Measurements from ENCODE around the gene SNX19.
"Not testable (repeated sequence)": the region's sequence is repeated elsewhere in the genome, so short reads cannot be mapped to it uniquely, and the experiment has no call there.

SNX19 gene, protein sequence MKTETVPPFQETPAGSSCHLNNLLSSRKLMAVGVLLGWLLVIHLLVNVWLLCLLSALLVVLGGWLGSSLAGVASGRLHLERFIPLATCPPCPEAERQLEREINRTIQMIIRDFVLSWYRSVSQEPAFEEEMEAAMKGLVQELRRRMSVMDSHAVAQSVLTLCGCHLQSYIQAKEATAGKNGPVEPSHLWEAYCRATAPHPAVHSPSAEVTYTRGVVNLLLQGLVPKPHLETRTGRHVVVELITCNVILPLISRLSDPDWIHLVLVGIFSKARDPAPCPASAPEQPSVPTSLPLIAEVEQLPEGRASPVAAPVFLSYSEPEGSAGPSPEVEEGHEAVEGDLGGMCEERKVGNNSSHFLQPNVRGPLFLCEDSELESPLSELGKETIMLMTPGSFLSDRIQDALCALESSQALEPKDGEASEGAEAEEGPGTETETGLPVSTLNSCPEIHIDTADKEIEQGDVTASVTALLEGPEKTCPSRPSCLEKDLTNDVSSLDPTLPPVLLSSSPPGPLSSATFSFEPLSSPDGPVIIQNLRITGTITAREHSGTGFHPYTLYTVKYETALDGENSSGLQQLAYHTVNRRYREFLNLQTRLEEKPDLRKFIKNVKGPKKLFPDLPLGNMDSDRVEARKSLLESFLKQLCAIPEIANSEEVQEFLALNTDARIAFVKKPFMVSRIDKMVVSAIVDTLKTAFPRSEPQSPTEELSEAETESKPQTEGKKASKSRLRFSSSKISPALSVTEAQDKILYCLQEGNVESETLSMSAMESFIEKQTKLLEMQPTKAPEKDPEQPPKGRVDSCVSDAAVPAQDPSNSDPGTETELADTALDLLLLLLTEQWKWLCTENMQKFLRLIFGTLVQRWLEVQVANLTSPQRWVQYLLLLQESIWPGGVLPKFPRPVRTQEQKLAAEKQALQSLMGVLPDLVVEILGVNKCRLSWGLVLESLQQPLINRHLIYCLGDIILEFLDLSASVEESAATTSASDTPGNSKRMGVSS

DNA sequence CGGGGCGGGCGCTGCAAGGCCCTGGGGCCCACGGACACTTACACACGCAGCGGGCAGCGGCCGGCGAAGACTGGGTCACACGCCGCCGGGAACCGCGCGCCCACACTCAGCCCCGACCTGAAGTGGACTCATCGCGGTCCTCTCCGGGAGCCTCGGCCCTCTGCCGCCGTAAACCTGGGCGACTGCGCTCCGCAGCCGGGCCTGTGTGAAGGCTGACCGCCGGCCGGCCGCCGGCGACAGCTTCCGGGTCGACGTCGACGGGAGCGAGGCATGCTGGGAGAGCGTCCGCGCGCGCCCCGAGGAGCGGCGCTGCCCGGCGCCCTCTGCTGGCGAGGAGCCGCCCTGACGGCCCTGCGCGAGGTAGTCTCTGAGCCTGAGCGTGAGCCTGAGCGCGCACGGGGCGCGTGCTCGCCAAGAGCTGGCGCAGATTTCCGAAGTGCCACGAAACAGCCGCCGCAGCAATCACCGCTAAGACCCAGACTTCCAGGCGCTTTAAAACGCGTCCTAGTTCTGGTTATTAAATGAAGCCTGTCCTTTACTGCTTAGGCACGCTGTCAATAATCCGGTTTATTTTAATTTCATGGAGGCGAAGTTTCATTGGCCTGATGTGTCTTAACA lies at the start of gene SNX19:
TSS of gene SNX19 (minus strand) at position 242 of the 618 bp plus-strand sequence. CDS start 540 bp downstream, outside the sequence.
- DNase-seq (ENCODE audit: low read depth in 2 of 2): peak; percentile 76 to 78

DNA sequence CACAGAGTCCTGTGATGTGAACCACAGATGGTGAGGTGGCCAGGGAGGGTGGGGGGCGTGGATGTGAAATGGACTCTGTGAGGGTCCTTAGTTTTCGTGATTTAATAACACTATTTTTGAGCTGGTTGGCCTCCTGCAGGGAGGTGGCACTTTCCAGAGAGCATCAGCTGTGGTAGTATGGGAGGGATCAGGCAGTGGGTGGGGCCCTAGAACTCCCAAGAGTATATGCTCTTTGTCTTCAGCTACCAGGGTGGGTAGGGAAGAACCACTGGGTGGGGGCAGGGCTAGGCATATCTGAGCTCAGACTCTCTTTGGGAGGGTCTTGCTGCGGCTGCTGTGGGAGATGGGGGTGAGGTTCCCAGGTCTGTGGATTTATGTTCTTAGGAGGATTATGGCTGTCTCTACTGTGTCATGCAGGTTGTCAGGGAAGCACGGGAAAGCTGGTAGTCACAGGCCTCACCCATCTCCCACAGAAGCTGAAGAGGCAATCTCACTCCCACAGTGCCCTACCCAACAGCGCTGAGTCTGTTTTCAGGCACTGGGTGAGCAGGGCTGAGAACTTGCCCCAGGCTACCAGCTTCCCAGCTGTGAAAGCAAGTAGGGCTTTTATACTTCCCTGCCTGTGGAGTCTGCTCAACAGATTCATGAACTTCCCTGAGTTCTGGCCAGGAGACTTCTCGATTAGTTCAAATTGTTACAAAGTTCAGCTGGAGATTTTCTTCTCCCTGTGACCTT lies 47.9 kb upstream of the SNX19 start:
- DNase-seq (ENCODE audit: low read depth in 2 of 2): no peak

DNA sequence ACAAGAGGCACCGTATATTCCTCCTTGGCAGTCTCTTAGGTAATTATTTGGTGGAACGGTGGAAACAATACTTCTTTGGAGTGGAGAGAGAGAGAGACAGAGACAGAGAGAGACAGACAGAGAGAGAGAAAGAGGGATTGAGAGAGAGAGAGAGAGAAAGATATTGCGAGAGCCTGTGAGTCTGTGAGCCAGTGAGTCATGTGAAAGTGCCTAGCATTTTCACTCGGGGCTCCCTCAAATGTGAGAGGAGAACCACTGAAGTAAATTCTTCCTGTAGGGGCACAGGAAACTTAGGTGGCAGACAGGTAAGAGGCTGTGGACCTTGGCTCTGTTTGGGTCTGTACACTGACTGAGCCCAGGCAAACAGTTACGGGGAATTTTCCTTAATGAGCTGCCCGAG lies 31.6 kb upstream of the SNX19 start:
- no peak for DNase-seq (ENCODE audit: low read depth in 2 of 2)

DNA sequence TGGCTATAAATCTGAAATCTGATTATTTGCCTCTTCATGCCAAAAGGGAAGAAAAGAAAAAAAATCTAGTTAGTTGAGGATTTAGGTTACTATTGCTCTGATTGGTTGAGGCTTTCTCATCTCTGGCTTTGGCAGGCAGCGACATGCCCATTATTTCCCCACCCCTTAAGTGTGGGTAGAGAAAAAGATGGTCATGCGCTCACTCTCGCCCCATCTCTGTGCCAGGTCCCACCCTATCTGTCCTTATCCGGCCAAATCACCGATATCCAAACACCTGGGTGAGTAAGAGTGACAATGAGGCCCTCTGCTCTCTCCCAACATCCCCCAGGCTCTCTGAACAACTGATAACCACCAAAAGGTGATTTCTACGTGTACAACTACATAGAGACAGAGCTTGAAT lies 31.2 kb upstream of the SNX19 start:
- DNase-seq (ENCODE audit: low read depth in 2 of 2): no peak

DNA sequence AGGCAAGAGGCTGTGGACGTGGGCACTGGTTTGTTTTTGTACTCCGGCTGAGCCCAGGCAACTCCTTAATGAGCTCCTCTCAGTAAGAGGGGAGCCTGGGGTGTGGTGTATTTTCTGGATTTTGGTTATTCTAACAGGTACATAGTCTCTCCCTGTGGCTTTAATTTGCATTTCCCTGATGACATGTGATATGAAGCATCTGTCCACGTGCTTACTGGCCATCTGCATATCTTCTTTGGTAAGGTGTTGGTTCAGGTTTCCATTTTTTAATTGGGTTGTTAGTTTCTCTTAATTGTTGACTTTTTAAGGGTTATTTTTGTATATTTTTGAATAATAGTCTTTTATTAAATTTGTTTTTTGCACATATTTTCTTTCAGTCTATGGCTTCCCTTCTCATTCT lies 30.8 kb upstream of the SNX19 start:
- no peak for DNase-seq (ENCODE audit: low read depth in 2 of 2)

- no peak for DNase-seq (ENCODE audit: low read depth in 2 of 2)
Measured at GRCh38 chr11:130945896-130946295, 29.6 kb upstream of the SNX19 start.

GRCh38 chr11:130940706-130941105 lies 24.4 kb upstream of the SNX19 start:
- no peak for DNase-seq (ENCODE audit: low read depth in 2 of 2)

- DNase-seq (ENCODE audit: low read depth in 2 of 2): no peak
Measured at GRCh38 chr11:130937051-130937450, 20.8 kb upstream of the SNX19 start.

- DNase-seq (ENCODE audit: low read depth in 2 of 2): no peak
Measured at GRCh38 chr11:130932086-130932712, 15.9 kb upstream of the SNX19 start.

DNA sequence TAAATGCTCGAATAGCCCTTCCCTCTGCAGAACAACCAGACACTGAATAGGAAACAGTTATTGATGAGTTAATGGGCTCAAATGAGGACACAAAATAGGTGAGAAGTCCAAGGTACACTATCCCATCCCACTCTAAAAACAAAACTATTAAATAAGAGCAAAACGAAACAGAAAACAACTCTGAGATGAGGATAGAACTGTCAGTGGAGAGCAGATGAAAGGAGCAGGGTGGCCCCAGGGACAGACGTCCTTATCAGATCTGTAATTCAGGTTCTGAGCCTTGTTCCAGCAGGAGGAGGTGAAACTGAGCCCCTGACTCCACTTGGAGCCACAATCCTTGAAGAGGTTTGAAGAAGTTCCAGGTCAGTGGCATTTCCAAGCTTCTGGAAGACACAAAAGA lies 8.5 kb upstream of the SNX19 start:
- no peak for DNase-seq (ENCODE audit: low read depth in 2 of 2)

DNA sequence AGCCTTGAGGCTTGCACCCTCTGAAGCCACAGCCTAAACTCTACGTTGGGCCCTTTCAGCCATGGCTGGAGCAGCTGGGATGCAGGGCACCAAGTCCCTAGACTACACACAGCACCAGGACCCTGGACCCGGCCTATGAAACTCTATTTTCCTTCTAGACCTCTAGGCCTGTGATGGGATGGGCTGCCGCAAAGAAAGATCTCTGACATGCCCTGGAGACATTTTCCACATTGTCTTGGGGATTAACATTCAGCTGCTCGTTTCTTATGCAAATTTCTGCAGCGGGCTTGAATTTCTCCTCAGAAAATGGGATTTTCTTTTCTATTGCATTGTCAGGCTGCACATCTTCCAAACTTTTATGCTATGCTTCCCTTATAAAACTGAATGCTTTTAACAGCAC lies 4.3 kb upstream of the SNX19 start:
- not testable (repeated sequence) for DNase-seq (ENCODE audit: low read depth in 2 of 2)

DNA sequence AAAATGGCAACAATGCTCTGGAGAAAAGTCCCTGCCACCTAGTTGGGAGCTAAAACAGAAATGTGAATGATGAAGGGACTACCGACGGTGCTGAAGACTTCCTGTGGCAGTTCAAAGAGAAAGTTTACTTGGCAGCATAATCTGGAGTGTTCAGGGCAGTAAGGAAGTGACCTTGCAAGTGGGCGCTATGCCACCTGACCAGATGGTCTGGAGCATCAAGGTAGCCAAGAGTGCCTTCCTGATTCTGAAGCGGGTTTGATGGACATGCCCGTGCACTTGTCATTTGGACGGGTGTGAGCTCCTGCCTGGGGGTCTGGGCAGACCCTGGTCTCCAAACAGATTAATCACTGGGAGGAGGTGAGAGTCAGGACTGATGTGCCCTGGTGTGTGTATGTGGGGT lies 1.8 kb upstream of the SNX19 start:
- no peak for DNase-seq (ENCODE audit: low read depth in 2 of 2)

DNA sequence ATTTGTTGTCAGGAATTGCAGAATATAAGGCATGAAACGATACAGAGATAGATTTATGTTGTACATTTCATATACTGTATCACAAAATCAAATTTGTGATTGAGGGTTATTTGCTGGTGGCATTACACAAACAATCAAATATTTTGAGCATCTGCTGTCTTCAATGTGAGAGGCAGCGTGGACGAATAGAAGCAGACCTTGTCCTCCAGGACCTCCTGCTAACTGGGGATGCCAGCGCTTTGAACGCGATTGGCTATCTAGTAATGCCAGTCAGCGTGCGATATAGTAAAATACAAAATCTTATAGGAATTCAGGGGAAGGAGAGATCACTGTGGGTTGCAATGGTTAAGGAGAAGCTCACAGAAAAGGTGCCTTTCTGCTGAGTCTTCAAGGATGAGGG lies 631 bp upstream of the SNX19 start:
- DNase-seq (ENCODE audit: low read depth in 2 of 2): no peak

- no peak for DNase-seq (ENCODE audit: low read depth in 2 of 2)
Measured at GRCh38 chr11:130915603-130916237, 559 bp downstream of the SNX19 start.

DNA sequence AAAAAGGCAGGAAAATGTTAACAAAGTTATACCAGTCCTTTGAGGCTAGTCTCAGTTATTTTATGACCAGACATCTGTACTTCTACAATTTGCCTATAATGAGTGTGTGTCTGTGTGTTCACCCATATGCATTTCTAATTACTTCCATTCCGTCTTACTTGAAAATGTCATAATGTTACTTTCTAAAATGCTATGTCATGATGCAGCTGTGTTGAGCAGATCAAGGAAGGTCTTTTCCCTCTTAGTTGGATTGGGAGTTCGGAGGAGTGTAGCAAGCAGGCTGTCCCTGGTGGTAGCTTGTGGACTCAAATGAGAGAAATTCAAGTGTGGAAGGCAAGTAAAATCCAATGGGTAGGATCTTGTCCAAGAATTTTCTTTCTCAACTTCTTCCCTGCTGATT lies 3.0 kb downstream of the SNX19 start:
- no peak for DNase-seq (ENCODE audit: low read depth in 2 of 2)

DNA sequence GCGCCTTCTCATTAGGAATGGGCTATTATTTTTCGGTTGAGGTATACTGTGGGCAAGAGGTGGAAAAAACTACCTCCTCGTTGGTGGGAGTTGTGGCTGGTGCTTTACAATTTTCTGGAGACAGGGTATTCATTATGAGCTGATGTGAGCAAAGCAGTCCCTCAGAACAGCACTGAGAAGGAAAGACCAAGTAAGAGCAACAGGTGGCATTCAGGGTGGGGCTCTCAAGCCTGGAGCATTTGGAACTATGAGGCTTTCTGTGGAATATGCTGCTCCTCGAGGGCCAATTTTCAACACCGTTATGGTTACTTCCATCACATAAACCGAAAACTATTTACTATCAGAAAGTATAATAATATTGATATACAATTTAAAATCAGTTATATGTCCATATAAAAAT lies 3.7 kb downstream of the SNX19 start:
- no peak for DNase-seq (ENCODE audit: low read depth in 2 of 2)

DNA sequence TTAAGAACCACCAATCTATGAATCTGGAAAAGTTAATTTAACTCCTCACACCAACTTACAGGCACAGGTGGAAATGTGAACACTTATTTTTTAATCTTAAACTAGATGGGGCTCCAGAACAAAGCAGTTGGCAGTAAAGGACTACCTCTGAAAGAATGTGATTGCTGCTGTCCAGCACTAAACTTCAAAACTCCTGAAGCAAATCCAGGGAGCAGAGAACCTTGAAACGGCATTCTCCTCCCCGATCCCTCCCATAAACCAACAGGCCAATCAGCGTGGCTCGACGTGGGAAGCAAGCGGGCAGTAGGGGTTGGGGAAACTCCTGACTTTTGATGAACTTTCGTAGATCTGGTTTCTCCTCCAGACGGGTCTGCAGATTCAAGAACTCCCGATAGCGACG lies 5.0 kb downstream of the SNX19 start:
- no peak for DNase-seq (ENCODE audit: low read depth in 2 of 2)

GRCh38 chr11:130909650-130910049 lies 6.6 kb downstream of the SNX19 start:
- DNase-seq (ENCODE audit: low read depth in 2 of 2): no peak

- DNase-seq (ENCODE audit: low read depth in 2 of 2): no peak
Measured at GRCh38 chr11:130908770-130909625, 7.3 kb downstream of the SNX19 start.

DNA sequence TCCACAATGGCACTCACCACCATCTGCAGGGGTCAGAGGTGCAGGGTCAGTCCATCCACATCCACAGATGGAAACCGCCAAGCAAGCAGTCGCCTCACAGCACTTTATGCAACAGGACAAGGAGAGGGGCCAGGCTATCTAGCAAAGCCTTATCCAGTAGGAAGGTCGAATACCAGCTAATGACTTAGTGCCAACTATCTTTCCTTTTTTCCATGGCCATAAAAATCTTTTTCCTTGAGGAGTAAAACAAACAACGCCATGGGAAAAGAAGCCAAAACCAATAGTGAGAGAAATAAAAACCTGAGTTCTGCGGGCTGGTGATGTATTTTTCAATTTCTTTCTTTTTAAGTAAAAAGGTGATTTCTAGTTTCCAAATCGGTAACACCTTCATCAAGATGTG lies 8.2 kb downstream of the SNX19 start:
- DNase-seq (ENCODE audit: low read depth in 2 of 2): no peak
